Osteocyte (in vitro differentiated cells): Measurements from ENCODE around the gene MNX1. TPM values are rescaled to one million over a fixed set of nuclear protein-coding genes. Genes with fewer than 3 reads are reported as not detected.

Experiments
- DNase-seq: peaks from one replicate; pipeline ENCODE4 v3.0.0; 2021; ENCODE audit warnings: mixed read lengths; ENCODE audit not compliant: unreplicated experiment; ENCODE audit errors: extremely low spot score
- H3K27ac Mint-ChIP-seq: one replicate; pipeline ENCODE4 v1.8.0; 2021; ENCODE audit warnings: mild to moderate bottlenecking, mixed read lengths; ENCODE audit not compliant: unreplicated experiment
- H3K27me3 Mint-ChIP-seq: one replicate; pipeline ENCODE4 v1.8.0; 2021; ENCODE audit warnings: mixed read lengths; ENCODE audit not compliant: unreplicated experiment
- H3K36me3 Mint-ChIP-seq: one replicate; pipeline ENCODE4 v1.8.0; 2021; ENCODE audit warnings: mixed read lengths; ENCODE audit not compliant: unreplicated experiment
- H3K4me1 Mint-ChIP-seq: one replicate; pipeline ENCODE4 v1.8.0; 2021; ENCODE audit warnings: mixed read lengths; ENCODE audit not compliant: unreplicated experiment
- H3K4me3 Mint-ChIP-seq: one replicate; pipeline ENCODE4 v1.8.0; 2021; ENCODE audit warnings: mild to moderate bottlenecking, moderate library complexity, mixed read lengths; ENCODE audit not compliant: unreplicated experiment
- H3K9me3 Mint-ChIP-seq: one replicate; pipeline ENCODE4 v1.8.0; 2021; ENCODE audit warnings: mixed read lengths; ENCODE audit not compliant: unreplicated experiment
- CTCF ChIP-seq: fragments of 200-600 bp; sonication (generic); IDR thresholded peaks from 2 replicates; pipeline ENCODE4 v1.5.0; 2021; ENCODE audit warnings: antibody characterized with exemption, mild to moderate bottlenecking, moderate library complexity
- total RNA-seq: library from RNA; stranded (reverse); gene quantifications from 2 replicates; pipeline ENCODE4 v1.2.1, GENCODE V29; 2021

Gene MNX1
- total RNA-seq, 1 donor from 2014 or later, result not detected

- H3K27ac Mint-ChIP-seq, result no peak overlapping the region
- peaks cover 10% of the 10 kb centered on the region for H3K27me3 Mint-ChIP-seq
- H3K36me3 Mint-ChIP-seq, result peaks cover 2% of the 10 kb centered on the region
- H3K9me3 Mint-ChIP-seq, result peaks cover 9% of the 10 kb centered on the region
- H3K4me1 Mint-ChIP-seq, result no peaks in the 10 kb centered on the region
- no peak for DNase-seq
- no peak for TF ChIP-seq CTCF
- H3K4me3 Mint-ChIP-seq, result no peak overlapping the region
These were observed 27.2 kb upstream of the MNX1 start for GRCh38 chr7:157037635-157038034.

- peaks cover 2% of the 10 kb centered on the region for H3K36me3 Mint-ChIP-seq
- no peak overlapping the region for H3K4me3 Mint-ChIP-seq
- peaks cover 12% of the 10 kb centered on the region for H3K27me3 Mint-ChIP-seq
- DNase-seq, result no peak
- no peaks in the 10 kb centered on the region for H3K4me1 Mint-ChIP-seq
- no peak overlapping the region for H3K27ac Mint-ChIP-seq
- H3K9me3 Mint-ChIP-seq, result peaks cover 9% of the 10 kb centered on the region
- no peak for TF ChIP-seq CTCF
These were observed 26.6 kb upstream of the MNX1 start for GRCh38 chr7:157037028-157037427.

- H3K4me3 Mint-ChIP-seq, result no peak overlapping the region
- peaks cover 2% of the 10 kb centered on the region for H3K36me3 Mint-ChIP-seq
- H3K27me3 Mint-ChIP-seq, result peaks cover 18% of the 10 kb centered on the region
- DNase-seq, result no peak
- peaks cover 9% of the 10 kb centered on the region for H3K9me3 Mint-ChIP-seq
- no peak for TF ChIP-seq CTCF
- H3K27ac Mint-ChIP-seq, result no peak overlapping the region
- no peaks in the 10 kb centered on the region for H3K4me1 Mint-ChIP-seq
These were observed 25.5 kb upstream of the MNX1 start for GRCh38 chr7:157035979-157036378.

- peaks cover 2% of the 10 kb centered on the region for H3K36me3 Mint-ChIP-seq
- no peak overlapping the region for H3K4me3 Mint-ChIP-seq
- DNase-seq, result no peak
- H3K27ac Mint-ChIP-seq, result no peak overlapping the region
- no peak for TF ChIP-seq CTCF
- H3K4me1 Mint-ChIP-seq, result no peaks in the 10 kb centered on the region
- H3K27me3 Mint-ChIP-seq, result peaks cover 18% of the 10 kb centered on the region
- H3K9me3 Mint-ChIP-seq, result peaks cover 9% of the 10 kb centered on the region
These were observed 24.8 kb upstream of the MNX1 start for GRCh38 chr7:157035302-157035701.

GRCh38 chr7:157033483-157034473, 23.3 kb upstream of the MNX1 start:
- H3K27ac Mint-ChIP-seq, result no peak overlapping the region
- peaks cover 26% of the 10 kb centered on the region for H3K27me3 Mint-ChIP-seq
- no peak overlapping the region for H3K4me3 Mint-ChIP-seq
- H3K9me3 Mint-ChIP-seq, result peaks cover 9% of the 10 kb centered on the region
- no peak for TF ChIP-seq CTCF
- peaks cover 2% of the 10 kb centered on the region for H3K36me3 Mint-ChIP-seq
- DNase-seq, result no peak
- H3K4me1 Mint-ChIP-seq, result no peaks in the 10 kb centered on the region
